ENCODE results near the gene RPL3.

The RPL3 gene

GRCh38 chr22:39299829-39300178 lies 19.6 kb downstream of the RPL3 start:
- no peak for DNase-seq (ENCODE audit: low read depth)

GRCh38 chr22:39298241-39298987 lies 21.0 kb downstream of the RPL3 start:
- DNase-seq (ENCODE audit: low read depth) = no peak

- DNase-seq (ENCODE audit: low read depth) = no peak
Observed at GRCh38 chr22:39297490-39298240, 21.8 kb downstream of the RPL3 start.

GRCh38 chr22:39296981-39297489 lies 22.4 kb downstream of the RPL3 start:
- DNase-seq (ENCODE audit: low read depth) = no peak

- DNase-seq (ENCODE audit: low read depth) = no peak
Observed at GRCh38 chr22:39296535-39296934, 22.9 kb downstream of the RPL3 start.

GRCh38 chr22:39294571-39295468 lies 24.6 kb downstream of the RPL3 start:
- no peak for DNase-seq (ENCODE audit: low read depth)

GRCh38 chr22:39293766-39294368 lies 25.6 kb downstream of the RPL3 start:
- no peak for DNase-seq (ENCODE audit: low read depth)

GRCh38 chr22:39292561-39293074 lies 26.8 kb downstream of the RPL3 start:
- no peak for DNase-seq (ENCODE audit: low read depth)

- no peak for DNase-seq (ENCODE audit: low read depth)
Observed at GRCh38 chr22:39292031-39292462, 27.4 kb downstream of the RPL3 start.

- DNase-seq (ENCODE audit: low read depth) = no peak
Observed at GRCh38 chr22:39291523-39291922, 27.9 kb downstream of the RPL3 start.

GRCh38 chr22:39290724-39291161 lies 28.7 kb downstream of the RPL3 start:
- DNase-seq (ENCODE audit: low read depth) = no peak

- no peak for DNase-seq (ENCODE audit: low read depth)
Observed at GRCh38 chr22:39289975-39290720, 29.3 kb downstream of the RPL3 start.

GRCh38 chr22:39289533-39289932 lies 29.9 kb downstream of the RPL3 start:
- no peak for DNase-seq (ENCODE audit: low read depth)

GRCh38 chr22:39288135-39288898 lies 31.1 kb downstream of the RPL3 start:
- no peak for DNase-seq (ENCODE audit: low read depth)

- no peak for DNase-seq (ENCODE audit: low read depth)
Observed at GRCh38 chr22:39287076-39287725, 32.2 kb downstream of the RPL3 start.

- DNase-seq (ENCODE audit: low read depth) = no peak
Observed at GRCh38 chr22:39284983-39285382, 34.4 kb downstream of the RPL3 start.

- DNase-seq (ENCODE audit: low read depth) = no peak
Observed at GRCh38 chr22:39284142-39284980, 35.1 kb downstream of the RPL3 start.

GRCh38 chr22:39283322-39284141 lies 35.9 kb downstream of the RPL3 start:
- DNase-seq (ENCODE audit: low read depth) = no peak
